AG10803 (cell line): ENCODE results near the gene NARS2.

Experiments used
- DNase-seq: peaks from one replicate; pipeline ENCODE4 v3.0.0; 2010; ENCODE audit warnings: low read depth
- H3K4me3 ChIP-seq: 2 replicates; pipeline ENCODE4 v1.5.1; 2011; ENCODE audit warnings: mild to moderate bottlenecking, low read length, control low read depth
- TF ChIP-seq, protein P1 (sequence below): conservative IDR thresholded peaks from 2 replicates; pipeline ENCODE4 v1.5.1; 2011; ENCODE audit warnings: mild to moderate bottlenecking, low read length, control low read depth, inconsistent platforms

Gene NARS2

DNA sequence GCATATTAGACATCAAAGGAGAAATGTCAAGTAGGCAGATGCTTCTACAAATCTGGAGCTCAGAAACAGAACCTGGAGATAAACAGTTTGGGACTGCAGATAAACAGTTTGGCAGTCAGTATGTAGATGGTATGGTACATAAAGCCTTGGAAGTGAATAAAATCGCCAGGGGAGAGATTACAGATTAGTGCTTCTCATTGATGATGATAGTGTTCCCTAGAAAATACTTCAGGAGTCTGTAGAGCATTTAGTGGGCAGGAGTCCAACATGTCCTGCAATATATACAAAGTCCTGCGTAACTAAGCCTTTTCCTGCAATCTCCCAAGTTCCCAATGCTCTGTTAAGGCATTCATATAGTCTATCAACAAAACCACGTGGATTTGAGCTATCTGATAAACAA is 35.2 kb downstream of the NARS2 start:
- TF ChIP-seq, protein P1, sequence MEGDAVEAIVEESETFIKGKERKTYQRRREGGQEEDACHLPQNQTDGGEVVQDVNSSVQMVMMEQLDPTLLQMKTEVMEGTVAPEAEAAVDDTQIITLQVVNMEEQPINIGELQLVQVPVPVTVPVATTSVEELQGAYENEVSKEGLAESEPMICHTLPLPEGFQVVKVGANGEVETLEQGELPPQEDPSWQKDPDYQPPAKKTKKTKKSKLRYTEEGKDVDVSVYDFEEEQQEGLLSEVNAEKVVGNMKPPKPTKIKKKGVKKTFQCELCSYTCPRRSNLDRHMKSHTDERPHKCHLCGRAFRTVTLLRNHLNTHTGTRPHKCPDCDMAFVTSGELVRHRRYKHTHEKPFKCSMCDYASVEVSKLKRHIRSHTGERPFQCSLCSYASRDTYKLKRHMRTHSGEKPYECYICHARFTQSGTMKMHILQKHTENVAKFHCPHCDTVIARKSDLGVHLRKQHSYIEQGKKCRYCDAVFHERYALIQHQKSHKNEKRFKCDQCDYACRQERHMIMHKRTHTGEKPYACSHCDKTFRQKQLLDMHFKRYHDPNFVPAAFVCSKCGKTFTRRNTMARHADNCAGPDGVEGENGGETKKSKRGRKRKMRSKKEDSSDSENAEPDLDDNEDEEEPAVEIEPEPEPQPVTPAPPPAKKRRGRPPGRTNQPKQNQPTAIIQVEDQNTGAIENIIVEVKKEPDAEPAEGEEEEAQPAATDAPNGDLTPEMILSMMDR, result no peak
- no peak for DNase-seq
- no peak overlapping the region for H3K4me3 ChIP-seq

DNA sequence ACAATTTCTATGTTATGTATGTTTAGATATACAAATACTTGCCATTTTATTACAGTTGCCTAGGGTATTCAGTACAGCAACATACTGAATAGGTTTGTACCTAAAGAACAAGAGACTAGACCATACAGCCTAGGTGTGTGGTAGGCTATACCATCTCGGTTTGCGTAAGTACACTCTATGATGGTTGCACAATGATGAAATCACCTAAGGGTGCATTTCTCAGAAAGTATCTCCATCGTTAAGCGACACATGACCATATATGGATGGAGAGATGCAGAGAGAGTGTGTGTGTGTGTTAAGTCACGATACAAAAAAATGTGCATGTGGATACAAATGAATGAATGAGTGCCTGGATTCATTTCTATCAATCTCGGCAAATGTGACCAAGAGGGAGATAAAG is 37.7 kb downstream of the NARS2 start:
- no peak for DNase-seq
- H3K4me3 ChIP-seq, result no peak overlapping the region
- TF ChIP-seq, protein P1, result no peak

DNA sequence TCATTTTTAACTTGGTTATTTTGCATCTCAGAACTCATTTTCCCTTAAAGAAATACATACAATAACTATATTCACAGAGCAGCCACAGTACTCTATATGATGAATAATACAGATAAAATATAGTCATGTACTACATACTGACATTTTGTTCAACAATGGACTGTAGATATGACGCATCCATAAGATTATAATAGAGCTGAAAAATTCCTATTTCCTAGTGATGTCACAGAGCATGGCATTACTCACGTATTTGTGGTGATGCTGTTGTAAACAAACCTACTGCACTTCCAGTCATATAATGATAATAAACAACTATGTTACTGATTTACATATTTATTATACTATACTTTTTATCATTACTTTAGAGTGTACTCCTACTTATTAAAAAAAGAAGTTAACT is 38.7 kb downstream of the NARS2 start:
- no peak overlapping the region for H3K4me3 ChIP-seq
- DNase-seq, result no peak
- TF ChIP-seq, protein P1, result no peak

- DNase-seq, result no peak
- TF ChIP-seq, protein P1, result no peak
- no peak overlapping the region for H3K4me3 ChIP-seq
Measured at GRCh38 chr11:78535027-78535426, 39.6 kb downstream of the NARS2 start.

DNA sequence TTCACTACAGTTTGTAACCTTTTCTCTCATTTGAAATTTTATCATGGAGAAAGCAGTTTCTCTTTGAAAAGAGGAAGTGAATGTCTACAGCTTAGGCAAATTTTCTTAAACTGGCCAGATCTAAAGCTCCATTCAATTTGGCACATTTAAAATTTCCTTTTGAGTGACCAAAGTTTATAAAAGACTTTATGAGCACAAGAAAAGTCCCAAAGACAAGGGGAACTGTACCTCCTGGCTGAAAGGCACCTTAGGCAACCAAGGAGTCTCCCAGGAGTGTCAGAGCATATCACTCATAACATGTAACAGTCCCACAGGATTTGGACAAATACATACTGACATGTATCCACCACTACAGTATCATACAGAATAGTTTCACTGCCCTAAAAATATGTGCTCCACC is 41.3 kb downstream of the NARS2 start:
- no peak overlapping the region for H3K4me3 ChIP-seq
- TF ChIP-seq, protein P1, result no peak
- no peak for DNase-seq

GRCh38 chr11:78532991-78533390 is 41.7 kb downstream of the NARS2 start:
- no peak for DNase-seq
- no peak overlapping the region for H3K4me3 ChIP-seq

DNA sequence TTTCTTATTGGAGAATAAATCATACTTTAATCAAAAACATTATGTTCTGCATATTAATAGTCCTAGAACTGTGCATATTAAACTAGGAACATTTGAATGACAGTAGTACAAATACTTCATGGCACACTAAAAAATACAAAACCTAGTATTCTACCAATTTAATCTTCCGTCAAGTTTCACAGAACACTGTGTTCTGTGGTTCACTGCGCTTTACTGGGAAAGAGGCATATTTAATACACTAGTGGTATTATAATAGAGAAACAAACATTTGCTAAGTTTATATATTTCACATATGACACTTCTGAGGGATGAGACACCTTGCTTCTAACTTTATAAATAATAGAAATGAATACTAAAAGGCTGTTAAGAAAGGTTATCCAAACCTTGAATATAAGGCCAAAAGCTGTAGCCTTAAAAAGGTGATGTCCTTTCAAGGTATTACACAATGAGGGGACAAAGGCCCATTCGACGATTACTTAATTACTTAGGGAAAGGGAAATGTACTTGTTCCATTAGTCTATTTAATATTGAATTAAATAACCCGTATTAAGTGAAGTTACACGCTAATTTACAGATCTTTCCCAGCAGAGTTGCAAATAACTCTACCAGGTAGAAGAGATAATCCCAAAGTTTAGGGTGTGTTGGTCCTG is 48.0 kb downstream of the NARS2 start:
- TF ChIP-seq, protein P1, result no peak
- no peak overlapping the region for H3K4me3 ChIP-seq
- DNase-seq, result no peak

More at GRCh38 chr11:78532991-78533390, 41.7 kb downstream of the NARS2 start:
- TF ChIP-seq, protein P1, result no peak
